ENCODE results near the gene LDB3. TPM values are rescaled to one million over a fixed set of nuclear protein-coding genes. Genes with fewer than 3 reads are reported as not detected.

Gene LDB3
- polyA plus RNA-seq, 2 of the 4 experiments (the other 2 are of a cell fraction), result 0.13 TPM

DNA sequence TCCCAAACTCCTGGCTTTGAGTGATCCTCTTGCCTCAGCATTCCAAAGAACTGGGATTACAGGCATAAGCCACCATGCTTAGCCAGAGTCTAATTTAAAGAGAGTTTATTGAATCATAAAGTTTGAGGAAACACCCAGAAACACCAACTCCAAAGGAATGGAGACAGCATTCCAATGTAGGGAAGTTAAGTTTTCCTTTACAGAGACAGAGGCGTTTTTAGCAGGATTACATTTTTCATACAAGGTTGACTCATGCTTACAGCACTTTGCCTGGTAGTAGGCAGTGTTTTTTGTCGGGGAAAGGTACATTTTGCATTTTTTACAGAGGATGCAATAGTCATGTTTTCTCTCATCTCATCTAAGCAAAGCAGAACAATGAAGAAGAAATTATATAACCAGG, 32.9 kb upstream of the LDB3 start:
- DNase-seq (ENCODE audit: low read depth in 1 of 2, low spot score in 1 of 2) (peak in 1 of 2 experiments; percentile 28), ATAC-seq (peak; percentile 44 to 74; a peak in 4 of 6 replicates), FAIRE-seq (no peak)
- Histone ChIP-seq H3K9me3 (no peaks in the 10 kb centered on the region), H3K4me1 (0 out of 3 replicates have a peak, but pooled peaks cover 4% of the 10 kb centered on the region), H3K4me2 (no peak overlapping the region), H3K4me3 (no peak overlapping the region), H3K27ac (0 out of 6 replicates have a peak overlapping the region, but pooled peaks of 1 of the 2 experiments have one; percentile 17)
- ChIA-PET CTCF (interaction anchor here (1.5 to 1.6 kb wide), 2 partner anchors 9 to 49 kb away, joined by 4 read pairs; no protein-coding TSS in a partner anchor), POLR2A (no interaction called here)
- TF ChIP-seq POLR2AphosphoS2 (conservative IDR thresholded peaks at IDR 0.05; ENCODE audit: low read length) (no peak), RAD21 (conservative IDR thresholded peaks at IDR 0.05 in 1 of 2, IDR thresholded peaks at IDR 0.05 in 1 of 2) (no peak), SMC3 (IDR thresholded peaks at IDR 0.05) (no peak), NPAS2 (CRISPR knock-in tag; IDR thresholded peaks at IDR 0.05; ENCODE audit: borderline replicate concordance) (no peak), KDM5A (IDR thresholded peaks at IDR 0.05) (no peak), CHD4 (IDR thresholded peaks at IDR 0.05; ENCODE audit: borderline replicate concordance) (no peak), PHF8 (IDR thresholded peaks at IDR 0.05; ENCODE audit: borderline replicate concordance, low read depth) (no peak), ZSCAN20 (CRISPR knock-in tag; IDR thresholded peaks at IDR 0.05) (no peak), CBX8 (IDR thresholded peaks at IDR 0.05) (no peak), MAZ (IDR thresholded peaks at IDR 0.05; ENCODE audit: borderline replicate concordance, low read depth, low read length) (no peak)
- TF ChIP-seq, protein P1, sequence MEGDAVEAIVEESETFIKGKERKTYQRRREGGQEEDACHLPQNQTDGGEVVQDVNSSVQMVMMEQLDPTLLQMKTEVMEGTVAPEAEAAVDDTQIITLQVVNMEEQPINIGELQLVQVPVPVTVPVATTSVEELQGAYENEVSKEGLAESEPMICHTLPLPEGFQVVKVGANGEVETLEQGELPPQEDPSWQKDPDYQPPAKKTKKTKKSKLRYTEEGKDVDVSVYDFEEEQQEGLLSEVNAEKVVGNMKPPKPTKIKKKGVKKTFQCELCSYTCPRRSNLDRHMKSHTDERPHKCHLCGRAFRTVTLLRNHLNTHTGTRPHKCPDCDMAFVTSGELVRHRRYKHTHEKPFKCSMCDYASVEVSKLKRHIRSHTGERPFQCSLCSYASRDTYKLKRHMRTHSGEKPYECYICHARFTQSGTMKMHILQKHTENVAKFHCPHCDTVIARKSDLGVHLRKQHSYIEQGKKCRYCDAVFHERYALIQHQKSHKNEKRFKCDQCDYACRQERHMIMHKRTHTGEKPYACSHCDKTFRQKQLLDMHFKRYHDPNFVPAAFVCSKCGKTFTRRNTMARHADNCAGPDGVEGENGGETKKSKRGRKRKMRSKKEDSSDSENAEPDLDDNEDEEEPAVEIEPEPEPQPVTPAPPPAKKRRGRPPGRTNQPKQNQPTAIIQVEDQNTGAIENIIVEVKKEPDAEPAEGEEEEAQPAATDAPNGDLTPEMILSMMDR (IDR thresholded peaks at IDR 0.05), result no peak
- TF ChIP-seq, protein P2, sequence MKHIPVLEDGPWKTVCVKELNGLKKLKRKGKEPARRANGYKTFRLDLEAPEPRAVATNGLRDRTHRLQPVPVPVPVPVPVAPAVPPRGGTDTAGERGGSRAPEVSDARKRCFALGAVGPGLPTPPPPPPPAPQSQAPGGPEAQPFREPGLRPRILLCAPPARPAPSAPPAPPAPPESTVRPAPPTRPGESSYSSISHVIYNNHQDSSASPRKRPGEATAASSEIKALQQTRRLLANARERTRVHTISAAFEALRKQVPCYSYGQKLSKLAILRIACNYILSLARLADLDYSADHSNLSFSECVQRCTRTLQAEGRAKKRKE (CRISPR knock-in tag; IDR thresholded peaks at IDR 0.05; ENCODE audit: low read depth), result no peak
- 9% methylated on average over 2 of the region's 2 CpGs for WGBS (ENCODE audit: missing lambda C conversion rate)

GRCh38 chr10:86636311-86636710, 32.0 kb upstream of the LDB3 start:
- no peak overlapping the region for H3K4me3 ChIP-seq
- FAIRE-seq (no peak), ATAC-seq (no peak), DNase-seq (ENCODE audit: low read depth in 1 of 2, low spot score in 1 of 2) (no peak)
- H3K27ac ChIP-seq, result no peak overlapping the region
- TF ChIP-seq USF2 (IDR thresholded peaks at IDR 0.05), result no peak
- TF ChIP-seq PBX3 (IDR thresholded peaks at IDR 0.05), result no peak
- TF ChIP-seq ZFP36 (IDR thresholded peaks at IDR 0.05; ENCODE audit: borderline replicate concordance, partially characterized antibody), result no peak
- no peak for TF ChIP-seq HES2 (IDR thresholded peaks at IDR 0.05)
- TF ChIP-seq REST (IDR thresholded peaks at IDR 0.05), result no peak
- no peak for TF ChIP-seq TP53 (CRISPR knock-in tag; IDR thresholded peaks at IDR 0.05)
- TF ChIP-seq CBX8 (IDR thresholded peaks at IDR 0.05), result no peak
- TF ChIP-seq JUNB (IDR thresholded peaks at IDR 0.05), result no peak
- TF ChIP-seq MYC (IDR thresholded peaks at IDR 0.05; ENCODE audit: borderline replicate concordance, low read length), result no peak
- TF ChIP-seq NR3C1 (IDR thresholded peaks at IDR 0.05), result no peak
- no peak overlapping the region for H3K4me2 ChIP-seq
- H3K4me1 ChIP-seq, result 0 out of 3 replicates have a peak, but pooled peaks cover 4% of the 10 kb centered on the region
- no peaks in the 10 kb centered on the region for H3K9me3 ChIP-seq
- ChIA-PET POLR2A (no interaction called here), CTCF (interaction anchor here (1.5 to 1.6 kb wide), 2 partner anchors 8 to 48 kb away, joined by 4 read pairs; no protein-coding TSS in a partner anchor)
- WGBS (ENCODE audit: missing lambda C conversion rate), result 41% methylated on average over 2 of the region's 2 CpGs

All from A549 (cell line).